Mucosa of descending colon (tissue), 3 donors: ENCODE data around the gene MTURN. TPM values are rescaled to one million over a fixed set of nuclear protein-coding genes. Genes with fewer than 3 reads are reported as not detected.

ENCODE experiments used
- ATAC-seq: fragments of 200-7000 bp; cut with Tn5 transposase; one replicate; pipeline ENCODE4 v1.9.1; 2020; ENCODE audit warnings: mild to moderate bottlenecking, moderate library complexity
- DNase-seq, 3 donors: peaks; one replicate each; pipeline ENCODE4 v3.0.0-alpha.2; 2020
- H3K36me3 ChIP-seq: fragments of 200-600 bp; one replicate; pipeline ENCODE4 v1.8.0; 2021; ENCODE audit warnings: low read depth, mild to moderate bottlenecking
- H3K4me1 ChIP-seq: fragments of 200-600 bp; one replicate; pipeline ENCODE4 v1.8.0; 2021; ENCODE audit warnings: low read depth, mild to moderate bottlenecking
- H3K4me3 ChIP-seq: fragments of 200-600 bp; one replicate; pipeline ENCODE4 v1.8.0; 2021; ENCODE audit warnings: mild to moderate bottlenecking
- H3K9me3 ChIP-seq: fragments of 200-600 bp; one replicate; pipeline ENCODE4 v1.8.0; 2021; ENCODE audit warnings: mild to moderate bottlenecking
- intact Hi-C, 2 donors: fragments of 100-400 bp; cut with DNase I in 1 of 2; cut with micrococcal nuclease in 1 of 2; formaldehyde crosslinking; loops; one replicate each; pipeline versions ENCODE4 v1.11.0 to v1.11.1; 2022; cut with DNase I, micrococcal nuclease
- total RNA-seq, 3 donors: library from RNA; stranded (reverse); fragmentation: NEBNext Ultra II Directional in 2 of 3; extraction: Animal tissue kit (Norgen Biotek cat#: 25700) in 2 of 3; gene quantifications; one replicate each; pipeline versions ENCODE4 v1.2.1 to v1.2.4, GENCODE V29; 2021 to 2023
- TF ChIP-seq, protein P1 (sequence below): fragments of 200-600 bp; IDR thresholded peaks from one replicate; pipeline ENCODE4 v1.8.0; 2022; ENCODE audit warnings: antibody characterized with exemption, mild to moderate bottlenecking
- donor health status: DM: no; HTN: no; CAD: no; lungs with moderate emphysema.
- donor health status: DM: no; HTN: no; CAD: no.
- donor health status: DM: no; HTN: yes; CAD: no.

The MTURN gene
- total RNA-seq, 3 donors from 2014 or later = 7.2 to 62.0 (median 9.7) TPM

DNA sequence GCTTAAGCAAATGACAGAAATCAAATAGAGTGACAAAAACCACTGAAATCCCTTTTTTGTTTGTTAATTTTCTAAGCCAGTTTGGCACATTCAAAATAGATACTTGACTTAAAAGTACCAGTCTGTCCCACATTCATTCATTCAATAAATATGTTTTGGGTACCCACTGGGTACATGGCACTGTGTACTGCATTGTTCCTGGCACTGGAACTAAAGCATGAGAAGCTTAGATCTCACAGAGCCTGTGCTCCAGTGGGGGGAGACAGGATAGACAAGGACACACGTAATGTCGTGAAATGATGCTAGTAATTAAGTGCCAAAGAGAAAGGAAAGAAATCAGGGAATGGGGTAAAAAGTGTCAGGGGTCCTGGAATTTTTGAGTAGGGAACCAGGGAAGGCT lies 13.0 kb downstream of the MTURN start:
- H3K9me3 ChIP-seq = no peaks in the 10 kb centered on the region
- no peak overlapping the region for H3K4me3 ChIP-seq
- peaks cover 7% of the 10 kb centered on the region for H3K4me1 ChIP-seq
- no peaks in the 10 kb centered on the region for H3K36me3 ChIP-seq
- ATAC-seq (no peak), DNase-seq (no peak)
- intact Hi-C loops = no loop called here
- TF ChIP-seq, protein P1, sequence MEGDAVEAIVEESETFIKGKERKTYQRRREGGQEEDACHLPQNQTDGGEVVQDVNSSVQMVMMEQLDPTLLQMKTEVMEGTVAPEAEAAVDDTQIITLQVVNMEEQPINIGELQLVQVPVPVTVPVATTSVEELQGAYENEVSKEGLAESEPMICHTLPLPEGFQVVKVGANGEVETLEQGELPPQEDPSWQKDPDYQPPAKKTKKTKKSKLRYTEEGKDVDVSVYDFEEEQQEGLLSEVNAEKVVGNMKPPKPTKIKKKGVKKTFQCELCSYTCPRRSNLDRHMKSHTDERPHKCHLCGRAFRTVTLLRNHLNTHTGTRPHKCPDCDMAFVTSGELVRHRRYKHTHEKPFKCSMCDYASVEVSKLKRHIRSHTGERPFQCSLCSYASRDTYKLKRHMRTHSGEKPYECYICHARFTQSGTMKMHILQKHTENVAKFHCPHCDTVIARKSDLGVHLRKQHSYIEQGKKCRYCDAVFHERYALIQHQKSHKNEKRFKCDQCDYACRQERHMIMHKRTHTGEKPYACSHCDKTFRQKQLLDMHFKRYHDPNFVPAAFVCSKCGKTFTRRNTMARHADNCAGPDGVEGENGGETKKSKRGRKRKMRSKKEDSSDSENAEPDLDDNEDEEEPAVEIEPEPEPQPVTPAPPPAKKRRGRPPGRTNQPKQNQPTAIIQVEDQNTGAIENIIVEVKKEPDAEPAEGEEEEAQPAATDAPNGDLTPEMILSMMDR = no peak

GRCh38 chr7:30148426-30148825 lies 13.6 kb downstream of the MTURN start:
- ATAC-seq (no peak), DNase-seq (no peak)
- no peak overlapping the region for H3K4me3 ChIP-seq
- H3K36me3 ChIP-seq = no peaks in the 10 kb centered on the region
- H3K9me3 ChIP-seq = no peaks in the 10 kb centered on the region
- intact Hi-C loops = no loop called here
- TF ChIP-seq, protein P1 = no peak
- peaks cover 3% of the 10 kb centered on the region for H3K4me1 ChIP-seq

DNA sequence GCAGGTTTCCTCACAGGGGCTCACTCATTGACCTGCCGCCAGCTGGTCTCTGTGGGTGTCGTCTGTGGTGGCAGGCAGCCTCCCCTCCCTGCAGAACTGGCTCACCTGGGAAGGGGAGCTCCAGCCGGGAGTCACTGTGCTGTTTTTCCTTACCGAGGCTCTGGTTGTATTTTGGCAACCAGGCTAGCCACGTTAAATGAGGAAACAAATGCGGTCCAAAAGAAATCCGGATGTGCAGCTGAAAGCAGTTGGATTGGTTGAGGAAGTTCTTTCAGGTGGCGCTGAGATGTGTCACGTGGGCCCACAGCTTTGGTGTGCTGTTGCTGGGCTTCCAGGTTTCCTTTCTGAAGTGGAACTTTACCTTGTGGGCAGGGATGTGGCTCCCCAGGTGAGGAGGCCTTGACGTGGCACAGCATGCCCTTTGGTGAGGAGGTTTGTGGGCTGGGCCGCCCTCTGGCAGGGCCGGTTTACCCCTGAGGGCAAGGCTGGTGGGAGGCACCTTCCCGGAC lies 14.2 kb downstream of the MTURN start:
- TF ChIP-seq, protein P1 = no peak
- peak; percentile 88 for ATAC-seq
- intact Hi-C loops = no loop called here
- Histone ChIP-seq H3K4me1 (no peaks in the 10 kb centered on the region), H3K36me3 (no peaks in the 10 kb centered on the region), H3K9me3 (no peaks in the 10 kb centered on the region), H3K4me3 (no peak overlapping the region)
- peak in 2 of 3 donors; percentile 40 to 71 for DNase-seq

DNA sequence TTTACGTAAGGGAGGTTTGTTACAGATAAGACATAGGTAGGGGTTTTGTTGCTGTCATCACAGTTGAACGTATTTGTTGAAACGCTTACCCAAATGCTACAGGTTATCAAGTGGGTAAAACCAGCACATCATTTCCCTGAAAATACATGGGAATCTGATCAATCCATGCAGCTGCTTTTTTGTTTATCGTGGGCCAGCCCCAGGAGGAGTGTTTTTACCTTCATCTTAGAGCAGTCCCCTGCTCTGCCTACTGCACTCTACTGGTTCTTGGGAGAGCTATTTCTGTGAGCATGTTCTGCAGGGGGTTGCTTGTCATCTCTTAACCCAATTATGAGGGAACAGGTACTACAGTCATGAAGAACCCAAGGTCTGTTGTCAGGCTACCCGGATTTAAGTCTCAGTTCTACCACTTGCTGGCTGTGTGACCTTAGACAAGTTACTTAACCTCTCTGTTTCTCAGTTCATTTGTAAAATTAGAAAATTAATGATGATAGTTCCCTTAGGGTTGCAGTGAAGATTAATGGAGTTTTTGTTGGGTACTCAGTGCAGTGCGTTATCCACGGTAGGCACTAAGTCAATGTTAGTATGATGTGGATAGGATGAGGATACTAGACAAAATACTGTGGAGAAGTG lies 15.0 kb downstream of the MTURN start:
- no peak overlapping the region for H3K4me3 ChIP-seq
- H3K4me1 ChIP-seq = no peaks in the 10 kb centered on the region
- no peaks in the 10 kb centered on the region for H3K9me3 ChIP-seq
- intact Hi-C loops = no loop called here
- TF ChIP-seq, protein P1 = no peak
- ATAC-seq (no peak), DNase-seq (no peak)
- no peaks in the 10 kb centered on the region for H3K36me3 ChIP-seq

DNA sequence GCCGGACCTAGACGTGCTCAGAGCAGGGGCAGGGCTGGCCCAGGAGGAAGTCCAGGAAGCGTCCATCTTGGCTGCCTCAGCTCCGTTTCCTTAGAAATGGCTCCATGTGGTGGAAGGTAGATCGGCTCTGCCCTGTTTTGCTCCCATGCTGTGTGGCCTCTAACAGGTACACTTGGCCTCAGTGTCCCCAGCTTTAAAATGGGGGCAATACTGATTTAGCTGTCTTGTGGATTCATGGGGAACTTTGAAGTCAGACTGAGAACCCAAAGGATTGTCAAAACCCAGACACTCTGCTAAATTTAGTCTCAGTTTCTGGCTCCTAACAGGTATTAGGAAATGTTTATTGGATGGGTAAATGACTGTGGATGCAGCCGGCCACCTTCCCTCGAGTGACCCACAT lies 15.9 kb downstream of the MTURN start:
- Histone ChIP-seq H3K4me3 (no peak overlapping the region), H3K36me3 (no peaks in the 10 kb centered on the region), H3K9me3 (no peaks in the 10 kb centered on the region), H3K4me1 (no peaks in the 10 kb centered on the region)
- ATAC-seq (no peak), DNase-seq (no peak)
- intact Hi-C loops = no loop called here
- TF ChIP-seq, protein P1 = no peak
